Hepatocyte (in vitro differentiated cells): ENCODE data around the gene DCAF15. TPM values are rescaled to one million over a fixed set of nuclear protein-coding genes. Genes with fewer than 3 reads are reported as not detected.
A peak's percentile ranks its signal among the peaks of the same experiment; 100 is the strongest.
"Not testable (repeated sequence)": the region's sequence is repeated elsewhere in the genome, so short reads cannot be mapped to it uniquely, and the experiment has no call there.

Experiments
- DNase-seq: peaks from one replicate; pipeline ENCODE4 v3.0.0-alpha.2; 2016; ENCODE audit warnings: low spot score
- H2AFZ ChIP-seq: fragments of 200-600 bp; sonication (generic); 2 replicates; pipeline ENCODE4 v1.6.0; 2016; ENCODE audit warnings: antibody characterized with exemption, mild to moderate bottlenecking
- H3K27ac ChIP-seq: fragments of 200-600 bp; sonication (generic); 2 replicates; pipeline ENCODE4 v1.5.1; 2016; ENCODE audit warnings: mild to moderate bottlenecking
- H3K27me3 ChIP-seq: fragments of 200-600 bp; sonication (generic); 2 replicates; pipeline ENCODE4 v1.6.1; 2016
- H3K36me3 ChIP-seq: fragments of 200-600 bp; sonication (generic); replicated peaks from 2 replicates; pipeline ENCODE4 v1.5.1; 2016; ENCODE audit warnings: low read depth; ENCODE audit not compliant: insufficient read depth
- H3K4me1 ChIP-seq: fragments of 200-600 bp; sonication (generic); 2 replicates; pipeline ENCODE4 v1.5.1; 2016; ENCODE audit warnings: mild to moderate bottlenecking, moderate library complexity; ENCODE audit not compliant: insufficient read depth
- H3K4me2 ChIP-seq: fragments of 200-600 bp; sonication (generic); 2 replicates; pipeline ENCODE4 v1.6.0; 2016
- H3K4me3 ChIP-seq: fragments of 200-600 bp; sonication (generic); 2 replicates; pipeline ENCODE4 v1.5.1; 2016; ENCODE audit warnings: mild to moderate bottlenecking
- H3K79me2 ChIP-seq: fragments of 200-600 bp; sonication (generic); 2 replicates; pipeline ENCODE4 v1.6.0; 2017; ENCODE audit warnings: mild to moderate bottlenecking
- H3K9me2 ChIP-seq: fragments of 200-600 bp; sonication (generic); replicated peaks from 2 replicates; pipeline ENCODE4 v1.6.0; 2017; ENCODE audit warnings: mild to moderate bottlenecking; ENCODE audit not compliant: insufficient read depth
- H3K9me3 ChIP-seq: fragments of 200-600 bp; sonication (generic); 2 replicates; pipeline ENCODE4 v1.5.1; 2016; ENCODE audit warnings: low read depth, mild to moderate bottlenecking
- H4K20me1 ChIP-seq: fragments of 200-600 bp; sonication (generic); 2 replicates; pipeline ENCODE4 v1.6.0; 2016; ENCODE audit warnings: mild to moderate bottlenecking; ENCODE audit not compliant: insufficient read depth, poor library complexity, severe bottlenecking
- CTCF ChIP-seq: fragments of 200-600 bp; sonication (generic); IDR thresholded peaks from 2 replicates; pipeline ENCODE4 v1.5.1; 2016; ENCODE audit warnings: antibody characterized with exemption, mild to moderate bottlenecking; ENCODE audit not compliant: poor library complexity
- EZH2 ChIP-seq: fragments of 200-600 bp; sonication (generic); IDR thresholded peaks from 2 replicates; pipeline ENCODE4 v1.6.1; 2016; ENCODE audit warnings: antibody characterized with exemption, mild to moderate bottlenecking, borderline replicate concordance
- EZH2phosphoT487 ChIP-seq: fragments of 200-600 bp; sonication (generic); IDR thresholded peaks from one replicate; pipeline ENCODE4 v1.6.1; 2018; ENCODE audit warnings: antibody characterized with exemption, mild to moderate bottlenecking, low read depth, moderate library complexity; ENCODE audit not compliant: unreplicated experiment, severe bottlenecking
- WGBS: methylation state at CpG from one replicate; pipeline ENCODE4 v1.1.6; 2016; ENCODE audit warnings: low lambda C conversion rate; ENCODE audit errors: missing lambda C conversion rate; 5-methylcytosine and 5-hydroxymethylcytosine counted together
- polyA plus RNA-seq: library from polyadenylated mRNA; unstranded; fragments of >200 nt; fragmentation: Nextera tagmentation; extraction: Ambion mirVana; gene quantifications from 2 replicates; pipeline ENCODE4 v1.2.1, GENCODE V29; 2016
- total RNA-seq: library from RNA; depleted of rRNA; stranded (reverse); fragments of >200 nt; gene quantifications from 2 replicates; pipeline ENCODE4 v1.2.3, GENCODE V29; 2014

Gene DCAF15
- total and polyA plus RNA-seq, 2 experiments from 2014 or later, result 13.4 to 16.4 TPM

GRCh38 chr19:13965926-13966683, 13.8 kb downstream of the DCAF15 start:
- H3K4me2 ChIP-seq, result no peak overlapping the region
- no peaks in the 10 kb centered on the region for H3K9me2 ChIP-seq
- H3K4me1 ChIP-seq, result no peaks in the 10 kb centered on the region
- H3K9me3 ChIP-seq, result no peaks in the 10 kb centered on the region
- no peaks in the 10 kb centered on the region for H3K36me3 ChIP-seq
- no peaks in the 10 kb centered on the region for H4K20me1 ChIP-seq
- no peaks in the 10 kb centered on the region for H3K79me2 ChIP-seq
- WGBS, result 93% methylated on average over 17 of the region's 20 CpGs
- TF ChIP-seq CTCF (no peak), EZH2 (no peak), EZH2phosphoT487 (no peak)
- H3K27ac ChIP-seq, result no peak overlapping the region
- peak; percentile 3 for DNase-seq
- H3K27me3 ChIP-seq, result no peaks in the 10 kb centered on the region
- H2AFZ ChIP-seq, result no peak overlapping the region
- H3K4me3 ChIP-seq, result no peak overlapping the region

GRCh38 chr19:13966684-13967128, 14.4 kb downstream of the DCAF15 start:
- Histone ChIP-seq H3K9me3 (no peaks in the 10 kb centered on the region), H3K9me2 (no peaks in the 10 kb centered on the region), H3K27me3 (no peaks in the 10 kb centered on the region), H2AFZ (no peak overlapping the region), H3K4me3 (no peak overlapping the region), H3K36me3 (no peaks in the 10 kb centered on the region), H3K4me1 (no peaks in the 10 kb centered on the region), H3K27ac (no peak overlapping the region), H4K20me1 (no peaks in the 10 kb centered on the region), H3K4me2 (no peak overlapping the region), H3K79me2 (no peaks in the 10 kb centered on the region)
- TF ChIP-seq EZH2phosphoT487 (no peak), EZH2 (no peak), CTCF (no peak)
- 94% methylated on average over 12 of the region's 14 CpGs for WGBS
- DNase-seq, result peak; percentile 2

- H3K4me2 ChIP-seq, H3K79me2 ChIP-seq, H3K9me2 ChIP-seq, H3K4me3 ChIP-seq, H2AFZ ChIP-seq, H3K27me3 ChIP-seq, H3K36me3 ChIP-seq, H3K9me3 ChIP-seq, DNase-seq, H3K27ac ChIP-seq, H4K20me1 ChIP-seq, H3K4me1 ChIP-seq: not testable (repeated sequence)
- 97% methylated on average over 8 of the region's 8 CpGs for WGBS
Measured at GRCh38 chr19:13967206-13967605, 14.9 kb downstream of the DCAF15 start.

- H3K9me3 ChIP-seq, result no peaks in the 10 kb centered on the region
- H3K36me3 ChIP-seq, result no peaks in the 10 kb centered on the region
- no peaks in the 10 kb centered on the region for H3K9me2 ChIP-seq
- H3K4me2 ChIP-seq, result no peak overlapping the region
- H3K79me2 ChIP-seq, result no peaks in the 10 kb centered on the region
- H3K4me3 ChIP-seq, result no peak overlapping the region
- H2AFZ ChIP-seq, result no peak overlapping the region
- no peak overlapping the region for H3K27ac ChIP-seq
- DNase-seq, result no peak
- 96% methylated on average over 22 of the region's 22 CpGs for WGBS
- no peaks in the 10 kb centered on the region for H3K4me1 ChIP-seq
- H4K20me1 ChIP-seq, result no peaks in the 10 kb centered on the region
- TF ChIP-seq EZH2 (no peak), CTCF (no peak), EZH2phosphoT487 (no peak)
- no peaks in the 10 kb centered on the region for H3K27me3 ChIP-seq
Measured at GRCh38 chr19:13968383-13968935, 16.1 kb downstream of the DCAF15 start.
